Endothelial cell of umbilical vein (primary cell): Measurements from ENCODE around the gene MTO1. TPM values are rescaled to one million over a fixed set of nuclear protein-coding genes. Genes with fewer than 3 reads are reported as not detected.
"Not testable (repeated sequence)": the region's sequence is repeated elsewhere in the genome, so short reads cannot be mapped to it uniquely, and the experiment has no call there.

Experiments used
- BruUV-seq: library from RNA; stranded (reverse); fragments of 400-500 nt; replicated peaks from 2 replicates; lab custom pipeline; 2021; lab: Mats Ljungman, UMichigan
- CTCF ChIA-PET: fragments of 300-600, 350-600 bp; sonication (Branson Sonifier 250); formaldehyde crosslinking; loops from one replicate; lab custom pipeline; 2021; ENCODE audit warnings: antibody characterized with exemption, inconsistent platforms; lab: Charles Lee
- POLR2A ChIA-PET: fragments of 300-600, 350-600 bp; sonication (Branson Sonifier 250); formaldehyde crosslinking; loops from one replicate; lab custom pipeline; 2021; ENCODE audit warnings: antibody characterized with exemption, inconsistent platforms; lab: Charles Lee
- DNase-seq: peaks from one replicate; pipeline ENCODE4 v3.0.0-alpha.2; 2011; ENCODE audit warnings: low read depth, low spot score
- FAIRE-seq: peaks from 2 replicates; lab custom pipeline; 2011; peaks lifted over from hg19 to GRCh38; lab: Jason Lieb, UNC
- H2AFZ ChIP-seq: 2 replicates; pipeline ENCODE4 v1.6.0; 2012; ENCODE audit warnings: low read depth, low read length, control low read depth, inconsistent platforms
- H3K27ac ChIP-seq: 2 replicates; pipeline ENCODE4 v1.5.1; 2011; ENCODE audit warnings: low read depth, mild to moderate bottlenecking, control low read depth, low read length, moderate library complexity; ENCODE audit not compliant: insufficient read depth
- H3K27me3 ChIP-seq, 2 experiments: 2 replicates each; pipeline versions ENCODE4 v1.6.0 to v1.6.1; 2011; ENCODE audit warnings: low read length in 2 of 2, mixed read lengths in 1 of 2; ENCODE audit not compliant: control insufficient read depth in 2 of 2, insufficient read depth in 2 of 2
- H3K36me3 ChIP-seq, 2 experiments: 2 replicates in 1 of 2; 3 replicates in 1 of 2; pipeline ENCODE4 v1.5.1; 2011; ENCODE audit warnings: low read length in 2 of 2, mild to moderate bottlenecking in 1 of 2, moderate library complexity in 1 of 2; ENCODE audit not compliant: control insufficient read depth in 2 of 2, insufficient read depth in 2 of 2; ENCODE audit errors: extremely low read depth in 1 of 2
- H3K4me1 ChIP-seq: 3 replicates; pipeline ENCODE4 v1.5.1; 2011; ENCODE audit warnings: mild to moderate bottlenecking, low read length; ENCODE audit not compliant: control insufficient read depth, insufficient read depth; ENCODE audit errors: extremely low read depth
- H3K4me2 ChIP-seq: 2 replicates; pipeline ENCODE4 v1.6.1; 2011; ENCODE audit warnings: low read length, control low read depth, mixed read lengths; ENCODE audit not compliant: insufficient read depth
- H3K4me3 ChIP-seq, 3 experiments: fragments of 200-600 bp in 1 of 3; sonication (generic), shearing (Covaris generic) in 1 of 3; replicated peaks in 1 of 3; 2 replicates each; pipeline ENCODE4 v1.5.1; 2011 to 2016; ENCODE audit warnings: control low read depth in 3 of 3, low read length in 3 of 3, mild to moderate bottlenecking in 2 of 3, inconsistent platforms in 1 of 3, low read depth in 1 of 3, moderate library complexity in 1 of 3; ENCODE audit not compliant: insufficient read depth in 1 of 3
- H3K79me2 ChIP-seq: 2 replicates; pipeline ENCODE4 v1.6.0; 2012; ENCODE audit warnings: low read length, inconsistent platforms; ENCODE audit not compliant: control insufficient read depth, insufficient read depth
- H3K9ac ChIP-seq: replicated peaks from 2 replicates; pipeline ENCODE3; 2011; ENCODE audit warnings: low read length, control low read depth; ENCODE audit not compliant: insufficient read depth; ENCODE audit errors: extremely low read depth
- H3K9me1 ChIP-seq: replicated peaks from 3 replicates; pipeline ENCODE4 v1.6.0; 2011; ENCODE audit warnings: mild to moderate bottlenecking, low read length; ENCODE audit not compliant: control insufficient read depth, insufficient read depth; ENCODE audit errors: extremely low read depth
- H3K9me3 ChIP-seq: replicated peaks from 2 replicates; pipeline ENCODE4 v1.5.1; 2012; ENCODE audit warnings: low read length, inconsistent platforms; ENCODE audit not compliant: control insufficient read depth, insufficient read depth
- H4K20me1 ChIP-seq: replicated peaks from 2 replicates; pipeline ENCODE3; 2011; ENCODE audit warnings: mild to moderate bottlenecking, low read length; ENCODE audit not compliant: control insufficient read depth, insufficient read depth; ENCODE audit errors: extremely low read depth
- dilution Hi-C: fragments of 300-500 bp; cut with MboI; formaldehyde crosslinking; loops from one replicate; pipeline ENCODE4 v1.15.0; 2019; ENCODE audit warnings: low sequenced_read_pairs; ENCODE audit not compliant: extremely low pct_ligation_motif_present
- intact Hi-C: fragments of 100-400 bp; cut with micrococcal nuclease; formaldehyde crosslinking; loops from one replicate; pipeline ENCODE4 v1.10.0; 2022
- polyA plus RNA-seq, 4 experiments: library from polyadenylated mRNA; depleted of rRNA in 3 of 4; stranded (reverse) in 3 of 4; unstranded in 1 of 4; fragments of >200 nt; gene quantifications; 2 replicates each; pipeline versions ENCODE4 v1.2.1 to v1.2.3, GENCODE V29; 2011 to 2012; ENCODE audit warnings: missing spikeins in 1 of 4
- total RNA-seq: library from RNA; stranded (reverse); gene quantifications from 2 replicates; pipeline ENCODE4 v1.2.3, GENCODE V29; 2021

The MTO1 gene
- total and polyA plus RNA-seq, 2 donors (not counting 3 experiments of a cell fraction or from before 2014, with no cell fraction given), result 12.6 to 24.8 TPM

DNA sequence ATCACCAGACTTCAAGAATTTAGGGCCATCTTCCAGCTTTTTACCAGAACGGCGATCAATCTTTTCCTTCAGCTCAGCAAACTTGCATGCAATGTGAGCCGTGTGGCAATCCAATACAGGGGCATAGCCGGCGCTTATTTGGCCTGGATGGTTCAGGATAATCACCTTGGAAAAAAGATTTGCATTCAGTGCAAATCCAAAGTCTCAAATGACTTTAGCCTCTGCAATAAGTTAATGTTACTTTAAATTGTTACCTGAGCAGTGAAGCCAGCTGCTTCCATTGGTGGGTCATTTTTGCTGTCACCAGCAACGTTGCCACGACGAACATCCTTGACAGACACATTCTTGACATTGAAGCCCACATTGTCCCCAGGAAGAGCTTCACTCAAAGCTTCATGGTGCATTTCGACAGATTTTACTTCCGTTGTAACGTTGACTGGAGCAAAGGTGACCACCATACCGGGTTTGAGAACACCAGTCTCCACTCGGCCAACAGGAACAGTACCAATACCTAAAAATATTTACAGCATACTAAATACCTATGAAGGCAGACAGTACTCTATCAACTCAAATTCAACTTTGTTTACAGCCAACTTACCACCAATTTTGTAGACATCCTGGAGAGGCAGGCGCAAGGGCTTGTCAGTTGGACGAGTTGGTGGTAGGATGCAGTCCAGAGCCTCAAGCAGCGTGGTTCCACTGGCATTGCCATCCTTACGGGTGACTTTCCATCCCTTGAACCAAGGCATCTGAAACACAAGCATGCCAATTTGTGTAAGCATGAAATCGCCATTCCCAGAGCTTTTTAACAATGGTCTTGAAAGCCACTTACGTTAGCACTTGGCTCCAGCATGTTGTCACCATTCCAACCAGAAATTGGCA, 56.8 kb downstream of the MTO1 start:
- peak overlapping the region; percentile 35 to 99 (median 85) for H3K4me3 ChIP-seq
- H3K27me3 ChIP-seq, H4K20me1 ChIP-seq, H2AFZ ChIP-seq, FAIRE-seq, H3K9me1 ChIP-seq, intact Hi-C loops, BruUV-seq, H3K9me3 ChIP-seq: not testable (repeated sequence)
- CTCF ChIA-PET, result interaction anchor here (10.6 kb wide), 1 partner anchor 93 kb away, joined by 113 read pairs; no protein-coding TSS in a partner anchor
- dilution Hi-C loops, result loop anchor here (10.0 kb wide), 1 partner anchor 66 kb away; no protein-coding TSS in a partner anchor
- H3K79me2 ChIP-seq, result peaks cover 46% of the 10 kb centered on the region
- POLR2A ChIA-PET, result interaction anchor here (0.6 to 3.7 kb wide), 2 partner anchors 62 kb away, joined by 4 to 74 read pairs; no protein-coding TSS in a partner anchor
- H3K27ac ChIP-seq, result peak overlapping the region; percentile 35
- DNase-seq, result peak; percentile 24
- H3K4me1 ChIP-seq, result peaks cover 28% of the 10 kb centered on the region
- H3K9ac ChIP-seq, result peak overlapping the region; percentile 99
- peaks cover 15 to 33% of the 10 kb centered on the region in 2 experiments for H3K36me3 ChIP-seq
- H3K4me2 ChIP-seq, result peak overlapping the region; percentile 95

DNA sequence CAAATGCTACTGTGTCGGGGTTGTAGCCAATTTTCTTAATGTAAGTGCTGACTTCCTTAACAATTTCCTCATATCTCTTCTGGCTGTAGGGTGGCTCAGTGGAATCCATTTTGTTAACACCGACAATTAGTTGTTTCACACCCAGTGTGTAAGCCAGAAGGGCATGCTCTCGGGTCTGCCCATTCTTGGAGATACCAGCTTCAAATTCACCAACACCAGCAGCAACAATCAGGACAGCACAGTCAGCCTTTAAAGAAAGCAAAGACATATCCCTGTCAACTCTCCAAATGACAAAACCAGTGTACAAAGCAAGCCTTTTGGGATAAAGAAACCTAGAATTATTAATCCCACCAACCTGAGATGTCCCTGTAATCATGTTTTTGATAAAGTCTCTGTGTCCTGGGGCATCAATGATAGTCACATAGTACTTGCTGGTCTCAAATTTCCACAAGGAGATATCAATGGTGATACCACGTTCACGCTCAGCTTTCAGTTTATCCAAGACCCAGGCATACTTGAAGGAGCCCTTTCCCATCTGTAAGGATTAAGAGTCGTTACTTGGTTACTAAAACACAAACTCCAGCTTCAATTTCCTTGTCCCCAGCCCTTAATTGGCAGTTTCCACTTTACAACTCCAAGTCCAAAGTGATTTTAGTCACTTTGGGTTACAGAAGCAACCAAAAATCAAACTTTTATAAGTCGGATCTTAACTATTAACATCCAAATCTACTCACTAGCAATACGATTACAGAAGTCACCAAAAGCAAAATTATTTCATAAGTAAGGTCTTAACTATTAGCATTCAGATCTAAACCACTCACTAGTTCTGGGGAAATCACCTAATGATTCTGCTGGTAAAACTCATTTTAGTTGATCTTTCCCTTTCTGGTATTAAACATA, 57.7 kb downstream of the MTO1 start:
- peak overlapping the region; percentile 85 to 99 (median 95) for H3K4me3 ChIP-seq
- BruUV-seq, H3K9me1 ChIP-seq, H3K27me3 ChIP-seq, FAIRE-seq, intact Hi-C loops, H4K20me1 ChIP-seq, H3K9me3 ChIP-seq, H2AFZ ChIP-seq: not testable (repeated sequence)
- H3K79me2 ChIP-seq, result peaks cover 47% of the 10 kb centered on the region
- peak overlapping the region; percentile 95 for H3K4me2 ChIP-seq
- peak overlapping the region; percentile 92 for H3K27ac ChIP-seq
- peaks cover 33% of the 10 kb centered on the region for H3K4me1 ChIP-seq
- H3K36me3 ChIP-seq, result peaks cover 15 to 33% of the 10 kb centered on the region in 2 experiments
- ChIA-PET CTCF (interaction anchor here (10.6 kb wide), 1 partner anchor 92 kb away, joined by 113 read pairs; no protein-coding TSS in a partner anchor), POLR2A (interaction anchor here (0.6 to 3.7 kb wide), 4 partner anchors 12 to 90 kb away, joined by 4 to 74 read pairs (median 5); no protein-coding TSS in a partner anchor)
- dilution Hi-C loops, result loop anchor here (10.0 kb wide), 1 partner anchor 66 kb away; no protein-coding TSS in a partner anchor
- peak overlapping the region; percentile 99 for H3K9ac ChIP-seq
- peak; percentile 14 for DNase-seq
